Measurements from ENCODE around the gene LRRC42.
"Not testable (repeated sequence)": the region's sequence is repeated elsewhere in the genome, so short reads cannot be mapped to it uniquely, and the experiment has no call there.

The LRRC42 gene

GRCh38 chr1:54003750-54004480, 57.8 kb downstream of the LRRC42 start:
- not testable (repeated sequence) for DNase-seq (ENCODE audit: low read depth in 4 of 4, low spot score in 1 of 4)

DNA sequence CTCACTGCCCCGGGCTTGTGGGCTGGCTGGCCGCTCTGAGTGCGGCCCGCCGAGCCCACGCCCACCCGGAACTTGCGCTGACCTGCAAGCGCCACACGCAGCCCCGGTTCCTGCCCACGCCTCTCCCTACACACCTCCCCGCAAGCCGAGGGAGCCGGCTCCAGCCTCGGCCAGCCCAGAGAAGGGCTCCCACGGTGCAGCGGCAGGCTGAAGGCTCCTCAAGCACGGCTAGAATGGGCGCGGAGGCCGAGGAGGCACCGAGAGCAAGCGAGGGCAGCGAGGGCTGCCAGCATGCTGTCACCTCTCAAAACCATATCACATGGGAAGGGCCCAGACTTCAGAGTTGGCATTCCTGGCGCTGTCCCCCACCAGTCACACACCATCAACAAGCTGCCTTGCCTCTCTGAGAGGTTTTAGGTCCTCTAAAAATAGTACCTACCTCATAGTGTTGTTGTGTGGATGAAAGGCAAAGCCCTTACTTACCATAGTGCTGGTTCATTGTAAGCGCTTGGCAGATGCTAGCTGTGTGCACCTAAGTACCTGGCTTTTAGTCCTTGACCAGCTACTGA, 58.4 kb downstream of the LRRC42 start:
- no peak for DNase-seq (ENCODE audit: low read depth in 4 of 4, low spot score in 1 of 4)

DNA sequence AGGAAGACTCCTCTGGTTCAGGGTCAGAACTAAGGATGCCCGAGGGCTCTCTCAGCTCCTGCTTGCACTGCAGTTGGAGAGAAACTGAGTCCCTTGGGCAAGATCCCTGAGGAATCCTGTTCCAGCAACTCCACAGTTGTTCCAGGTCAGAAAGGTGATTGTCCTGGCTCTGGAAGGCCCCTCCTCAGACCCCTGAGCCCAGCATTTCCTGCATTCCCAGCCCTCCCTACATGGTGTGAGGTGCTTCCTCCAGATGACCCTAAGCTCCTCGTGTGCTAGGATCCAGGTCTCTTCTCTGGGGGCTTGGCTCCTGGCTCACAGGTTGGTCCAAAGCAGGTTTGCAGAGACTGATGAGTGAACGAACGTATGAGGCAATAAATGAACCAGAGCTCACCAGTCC, 60.4 kb downstream of the LRRC42 start:
- DNase-seq (ENCODE audit: low read depth in 4 of 4, low spot score in 1 of 4), result no peak

- no peak for DNase-seq (ENCODE audit: low read depth in 4 of 4, low spot score in 1 of 4)
These were observed 61.5 kb downstream of the LRRC42 start for GRCh38 chr1:54007613-54008012.

GRCh38 chr1:54008876-54009275, 62.7 kb downstream of the LRRC42 start:
- no peak for DNase-seq (ENCODE audit: low read depth in 4 of 4, low spot score in 1 of 4)

GRCh38 chr1:54009406-54009805, 63.3 kb downstream of the LRRC42 start:
- DNase-seq (ENCODE audit: low read depth in 4 of 4, low spot score in 1 of 4), result no peak

GRCh38 chr1:54010415-54011117, 64.4 kb downstream of the LRRC42 start:
- DNase-seq (ENCODE audit: low read depth in 4 of 4, low spot score in 1 of 4), result no peak

- no peak for DNase-seq (ENCODE audit: low read depth in 4 of 4, low spot score in 1 of 4)
These were observed 65.3 kb downstream of the LRRC42 start for GRCh38 chr1:54011316-54012007.

- DNase-seq (ENCODE audit: low read depth in 4 of 4, low spot score in 1 of 4), result no peak
These were observed 65.8 kb downstream of the LRRC42 start for GRCh38 chr1:54012008-54012325.

GRCh38 chr1:54012863-54013262, 66.7 kb downstream of the LRRC42 start:
- DNase-seq (ENCODE audit: low read depth in 4 of 4, low spot score in 1 of 4), result no peak

- no peak for DNase-seq (ENCODE audit: low read depth in 4 of 4, low spot score in 1 of 4)
These were observed 67.4 kb downstream of the LRRC42 start for GRCh38 chr1:54013393-54014008.

DNA sequence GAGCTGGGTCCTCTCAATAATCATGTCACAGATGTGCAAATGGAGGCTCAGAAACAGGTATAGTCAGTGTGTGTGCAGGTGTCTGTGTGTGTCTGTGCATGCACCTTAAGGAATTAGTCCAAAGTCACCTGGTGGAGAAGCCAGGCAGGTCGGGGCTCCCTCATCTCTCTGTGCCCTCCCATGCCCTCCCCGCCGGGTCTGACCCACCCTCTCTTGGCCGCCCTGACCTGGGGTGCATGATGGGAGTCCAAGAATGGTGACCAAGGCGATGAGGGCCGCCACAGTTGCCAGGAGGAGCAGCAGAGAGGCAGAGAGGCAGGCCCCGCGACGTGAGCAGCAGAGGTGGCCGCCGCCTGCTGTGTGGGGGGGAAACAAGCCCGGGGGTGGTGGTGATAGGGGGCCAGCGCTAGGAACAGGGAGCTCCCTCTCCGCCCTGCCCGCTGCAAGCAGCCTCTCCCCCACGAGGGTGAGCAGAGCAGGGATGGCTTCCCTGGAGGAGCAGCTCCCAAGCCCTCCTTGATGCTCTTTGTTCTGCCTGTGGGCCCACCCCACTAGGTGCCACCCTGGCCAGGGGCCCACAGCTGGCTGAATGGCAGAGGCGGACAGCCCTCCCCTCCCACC, 68.0 kb downstream of the LRRC42 start:
- no peak for DNase-seq (ENCODE audit: low read depth in 4 of 4, low spot score in 1 of 4)

DNA sequence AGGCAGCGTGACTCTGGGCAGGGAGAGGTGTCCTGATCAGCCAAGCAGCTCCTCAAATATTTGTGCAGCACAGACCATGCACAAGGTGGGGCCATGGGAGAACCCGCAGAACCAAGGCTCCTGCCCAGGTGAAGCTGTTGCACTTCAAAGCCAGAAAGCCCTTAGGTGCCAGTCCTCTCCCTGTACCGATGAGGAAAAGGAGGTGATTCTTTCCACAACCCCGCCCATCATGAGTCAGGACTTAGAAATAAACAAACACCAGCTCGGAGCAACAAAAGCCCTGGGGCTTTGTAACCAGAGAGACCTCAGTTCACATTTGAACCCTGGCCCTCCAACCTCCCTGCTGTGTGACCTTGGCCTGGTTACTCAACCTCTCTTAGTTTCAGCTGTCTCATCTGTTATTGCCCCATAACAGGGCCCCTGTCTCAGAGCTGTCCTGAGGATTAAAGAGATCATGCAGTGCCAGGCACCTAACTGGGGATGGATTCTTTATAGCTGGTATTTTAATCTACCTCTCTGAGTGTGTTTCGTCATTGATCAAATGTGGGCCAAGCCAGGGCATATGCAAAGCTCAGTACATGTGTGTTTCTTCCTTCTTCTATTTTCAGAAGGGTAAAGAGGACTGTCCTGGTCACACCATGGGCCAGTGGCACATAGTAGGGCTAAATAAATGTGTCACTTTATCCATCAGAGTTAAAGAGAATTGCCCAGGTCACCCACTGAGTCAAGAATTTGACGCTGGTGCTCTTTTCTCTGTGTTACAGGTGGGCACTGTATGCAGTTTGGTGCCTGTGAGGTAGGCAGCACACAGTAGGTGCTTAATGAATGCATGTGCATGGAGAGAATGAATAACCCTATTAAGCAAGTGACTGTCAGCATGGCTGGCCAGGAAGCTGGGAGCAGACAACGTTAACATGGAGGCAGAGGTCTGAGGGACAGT, 70.5 kb downstream of the LRRC42 start:
- no peak for DNase-seq (ENCODE audit: low read depth in 4 of 4, low spot score in 1 of 4)

Data from stimulated activated CD4-positive, alpha-beta T cell treated with anti-CD3 and anti-CD28 coated beads, Interleukin-1b, Interleukin-23, amount 100 ng/mL, for 24 hours (primary cell).